Hindlimb muscle (tissue), 1 donor: ENCODE results near the gene EGFLAM. TPM values are rescaled to one million over a fixed set of nuclear protein-coding genes. Genes with fewer than 3 reads are reported as not detected.

Experiments
- DNase-seq: peaks from one replicate; pipeline ENCODE4 v3.0.0-alpha.2; 2013
- polyA plus RNA-seq: library from polyadenylated mRNA; unstranded; fragments of 120-200 nt; gene quantifications from one replicate; pipeline ENCODE4 v1.2.1, GENCODE V29; 2013; ENCODE audit not compliant: insufficient read length

Gene EGFLAM
- polyA plus RNA-seq, 1 donor: 37.6 TPM

DNA sequence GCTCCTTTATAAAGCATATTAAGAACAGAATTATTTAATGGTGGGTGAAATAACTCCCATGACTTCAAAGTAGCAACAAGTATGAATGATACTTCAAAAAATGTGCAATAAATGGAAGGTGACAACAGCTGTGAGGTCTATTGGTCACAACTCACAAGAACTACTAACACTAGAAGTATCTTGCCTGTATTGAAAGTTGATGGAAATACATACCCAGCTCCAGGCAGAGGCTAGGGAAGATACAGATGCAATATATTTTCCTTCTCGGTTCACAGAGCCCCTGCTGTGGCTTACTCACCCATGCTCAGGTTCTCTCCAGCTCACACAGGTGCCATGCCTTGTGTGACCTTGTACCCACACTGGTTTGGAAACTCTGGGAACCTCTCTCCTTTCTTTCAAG, 164.3 kb downstream of the EGFLAM start:
- DNase-seq: no peak

DNA sequence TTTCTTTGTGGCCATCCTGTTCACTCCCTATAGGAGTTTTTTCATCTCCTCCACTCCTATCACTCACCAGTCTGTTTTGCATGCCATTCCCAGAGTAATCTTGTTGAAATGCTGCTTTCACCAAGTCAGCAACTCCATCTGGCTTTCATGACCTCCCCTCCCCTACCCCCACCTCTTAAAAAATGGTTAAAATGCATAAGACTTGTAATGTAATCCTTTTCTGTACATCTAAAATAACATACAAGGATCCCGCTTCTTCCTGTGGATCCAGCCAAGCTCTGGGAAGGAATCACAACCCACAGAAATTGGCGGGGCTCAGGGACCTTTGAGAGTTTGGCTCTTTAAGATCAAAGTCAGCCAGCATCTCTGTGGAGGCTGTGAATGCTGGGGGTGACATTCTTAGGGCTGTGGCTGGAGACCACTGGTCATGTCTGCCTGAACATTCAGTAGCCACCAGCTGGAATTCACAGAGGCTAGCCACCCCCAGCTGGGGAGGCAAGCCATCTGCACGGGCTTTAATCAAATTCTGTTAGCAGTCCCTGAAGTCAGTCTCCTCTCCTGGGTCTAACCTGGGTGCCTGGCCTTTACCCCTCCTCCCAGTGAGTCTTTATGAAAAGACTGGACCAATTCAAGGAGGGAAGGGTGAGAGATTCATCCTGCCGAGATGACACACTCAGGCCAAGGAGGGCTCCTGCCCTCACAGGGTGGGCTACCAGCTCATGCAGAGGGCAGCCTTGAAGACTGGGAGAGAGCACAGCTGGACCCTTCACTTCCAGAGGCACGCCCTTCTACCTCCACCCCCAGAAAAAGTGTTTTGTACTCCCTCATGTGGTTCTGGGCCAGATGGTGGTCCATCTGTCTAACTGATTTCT, 165.2 kb downstream of the EGFLAM start:
- no peak for DNase-seq

DNA sequence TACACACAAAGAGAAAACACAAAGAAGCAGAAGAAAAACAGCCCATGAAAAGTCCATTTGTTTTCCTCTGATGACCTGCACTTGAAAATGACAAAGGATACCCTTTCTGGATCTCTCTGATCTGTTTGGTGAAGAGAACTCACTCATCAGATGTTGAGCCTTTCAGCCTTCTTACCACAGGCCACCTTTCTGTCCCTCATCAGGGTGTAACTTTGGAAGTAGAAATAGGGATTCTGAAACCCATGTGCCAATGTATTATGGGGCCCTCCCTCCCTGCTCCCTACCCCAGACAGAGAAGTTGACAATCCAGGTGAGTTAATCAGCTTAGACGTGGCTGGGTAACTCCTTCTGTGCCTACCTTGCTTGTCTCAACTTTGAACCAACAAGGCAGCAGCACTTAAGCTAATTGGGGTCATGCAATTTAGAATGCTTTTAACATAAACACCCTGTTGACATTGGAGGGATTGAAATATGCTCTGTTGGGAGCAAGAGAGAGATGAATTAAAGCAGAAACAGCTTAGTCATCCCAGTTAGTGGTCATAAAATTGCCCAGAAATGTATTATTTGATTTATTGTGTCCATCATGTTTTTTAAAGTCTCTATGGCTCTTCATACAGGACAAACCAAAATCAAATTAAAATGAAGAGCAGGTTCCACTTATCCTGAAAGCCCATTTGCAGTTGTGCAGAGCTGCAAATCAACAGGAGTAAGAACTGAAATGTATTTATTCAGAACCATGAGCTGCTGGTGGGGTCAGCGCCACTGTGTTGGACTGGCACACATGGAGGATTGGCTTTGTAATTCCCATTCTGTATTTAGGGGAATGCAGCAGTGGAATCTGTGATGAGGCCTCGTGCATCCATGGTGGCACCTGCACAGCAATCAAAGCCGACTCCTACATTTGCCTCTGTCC, 166.0 kb downstream of the EGFLAM start:
- DNase-seq: no peak

- no peak for DNase-seq
Measured at GRCh38 chr5:38426490-38426889, 168.1 kb downstream of the EGFLAM start.

GRCh38 chr5:38426986-38427950, 168.9 kb downstream of the EGFLAM start:
- no peak for DNase-seq

- no peak for DNase-seq
Measured at GRCh38 chr5:38431242-38431853, 173.0 kb downstream of the EGFLAM start.

- DNase-seq: peak; percentile 72
Measured at GRCh38 chr5:38433160-38433861, 175.0 kb downstream of the EGFLAM start.

GRCh38 chr5:38434966-38435705, 176.8 kb downstream of the EGFLAM start:
- no peak for DNase-seq

DNA sequence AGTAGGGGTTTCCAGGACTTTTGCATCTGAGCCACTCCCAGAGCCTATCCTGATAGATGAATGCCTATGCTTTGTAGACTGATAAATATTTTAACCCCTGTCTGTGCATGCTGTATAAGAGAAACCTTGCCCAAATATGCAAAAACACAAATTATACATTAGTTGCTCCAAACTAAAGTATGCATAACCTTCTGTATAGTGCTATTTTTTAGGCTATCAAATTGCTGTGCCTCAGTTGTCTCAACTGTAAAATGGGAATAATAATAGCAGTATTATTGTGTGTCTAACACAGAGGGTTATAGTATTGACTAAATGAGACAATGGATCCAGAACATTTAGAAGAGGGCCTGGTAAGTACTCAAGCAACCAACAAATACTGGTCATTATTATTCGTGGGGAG, 180.4 kb downstream of the EGFLAM start:
- no peak for DNase-seq

- DNase-seq: peak; percentile 92
Measured at GRCh38 chr5:38441453-38442246, 183.3 kb downstream of the EGFLAM start.

DNA sequence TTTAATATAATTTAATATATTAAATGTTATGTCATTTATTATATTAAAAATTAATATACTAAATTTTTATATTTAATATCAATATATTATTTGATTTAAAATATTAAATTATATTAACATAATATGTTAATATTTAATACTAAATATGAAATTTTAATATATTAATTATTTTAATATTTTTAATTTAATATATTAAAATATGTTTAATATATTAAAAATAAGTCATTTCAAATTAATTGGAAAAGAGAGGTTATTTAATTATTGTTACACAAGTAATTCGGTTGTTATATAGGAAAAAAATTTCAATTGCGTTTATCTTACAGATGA, 183.9 kb downstream of the EGFLAM start:
- no peak for DNase-seq

DNA sequence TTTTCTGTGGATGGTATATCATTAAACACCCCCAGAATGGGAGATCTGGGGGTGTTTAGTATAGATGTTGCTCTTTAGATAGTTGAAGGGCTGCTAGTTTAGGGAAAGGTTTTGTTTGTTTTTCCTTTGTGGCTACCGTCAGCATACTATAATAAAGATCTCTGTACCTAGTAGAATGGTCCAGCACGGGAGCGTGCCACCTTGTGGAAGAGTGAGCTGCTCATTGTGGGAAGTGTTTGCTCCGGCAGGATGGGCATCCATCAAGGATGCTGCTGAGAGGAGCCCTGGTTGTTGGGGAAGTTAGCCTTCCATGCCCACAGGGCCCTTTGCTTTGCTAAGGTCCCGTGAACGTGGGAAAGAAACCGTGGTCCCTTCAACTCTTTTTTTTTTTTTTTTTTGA, 185.0 kb downstream of the EGFLAM start:
- DNase-seq: no peak

GRCh38 chr5:38445374-38446028, 187.1 kb downstream of the EGFLAM start:
- no peak for DNase-seq

DNA sequence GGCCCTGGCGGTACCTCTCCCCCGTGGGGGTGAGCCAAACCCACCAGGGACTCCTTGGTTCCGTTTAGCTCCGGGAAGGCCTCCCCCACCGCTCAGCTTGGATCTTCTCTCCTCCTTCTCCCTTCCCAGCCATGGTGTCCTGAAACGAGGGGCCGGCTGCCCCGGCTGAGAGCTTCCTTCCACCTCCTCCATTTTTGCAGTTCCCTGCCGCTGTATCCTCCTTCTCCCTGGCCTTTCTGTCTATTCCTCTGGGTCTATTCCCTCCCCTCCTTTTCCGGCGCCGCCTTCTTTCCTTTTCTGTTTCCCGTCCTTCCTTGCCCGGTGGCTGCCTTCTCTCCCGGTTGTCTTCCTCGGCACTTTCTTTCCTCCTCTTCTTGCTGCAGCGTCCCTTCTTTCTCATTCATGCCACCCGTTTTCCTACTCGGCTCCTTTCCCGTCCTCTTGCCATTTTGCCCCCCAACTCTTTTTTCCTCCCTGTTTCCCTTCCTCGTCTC, 187.7 kb downstream of the EGFLAM start:
- DNase-seq: no peak

DNA sequence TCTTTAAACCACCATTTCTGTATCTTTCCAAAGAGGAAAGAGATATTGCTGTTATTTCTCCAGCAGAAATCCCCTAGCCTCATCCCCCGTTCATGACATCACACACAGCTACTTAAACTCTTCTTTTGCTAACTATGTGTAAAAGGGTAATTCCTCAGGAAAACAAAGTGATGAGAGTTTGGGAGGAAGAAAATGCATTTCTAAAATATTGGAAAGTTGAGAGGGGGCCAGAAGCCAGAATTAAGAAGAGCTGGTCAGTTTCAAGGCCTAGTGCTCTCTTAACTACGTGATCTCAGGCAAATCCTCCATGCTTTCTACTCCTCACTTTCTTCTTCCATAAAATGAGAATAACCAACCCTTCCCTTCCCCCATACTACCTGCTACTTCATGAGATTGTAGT, 188.7 kb downstream of the EGFLAM start:
- DNase-seq: no peak

DNA sequence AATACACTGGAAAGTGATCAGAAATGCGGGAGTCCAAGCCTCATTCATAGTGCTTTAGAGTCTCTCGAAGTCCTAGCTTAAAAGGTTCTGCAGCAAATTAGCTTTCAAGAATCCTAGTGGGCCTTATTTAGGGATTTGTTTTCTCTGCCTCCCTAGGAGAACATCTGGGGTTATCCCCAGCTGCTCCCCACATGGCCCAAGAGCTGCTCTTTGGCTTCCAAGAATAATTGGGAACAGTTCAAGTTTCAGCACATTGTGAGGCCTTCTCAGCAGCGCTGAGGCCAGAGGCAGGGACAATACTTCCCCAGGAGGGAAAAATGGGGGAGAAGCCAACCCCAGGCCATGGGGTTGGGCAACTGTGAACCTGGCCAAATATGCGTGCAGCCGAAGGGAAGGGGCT, 189.4 kb downstream of the EGFLAM start:
- peak; percentile 71 for DNase-seq

DNA sequence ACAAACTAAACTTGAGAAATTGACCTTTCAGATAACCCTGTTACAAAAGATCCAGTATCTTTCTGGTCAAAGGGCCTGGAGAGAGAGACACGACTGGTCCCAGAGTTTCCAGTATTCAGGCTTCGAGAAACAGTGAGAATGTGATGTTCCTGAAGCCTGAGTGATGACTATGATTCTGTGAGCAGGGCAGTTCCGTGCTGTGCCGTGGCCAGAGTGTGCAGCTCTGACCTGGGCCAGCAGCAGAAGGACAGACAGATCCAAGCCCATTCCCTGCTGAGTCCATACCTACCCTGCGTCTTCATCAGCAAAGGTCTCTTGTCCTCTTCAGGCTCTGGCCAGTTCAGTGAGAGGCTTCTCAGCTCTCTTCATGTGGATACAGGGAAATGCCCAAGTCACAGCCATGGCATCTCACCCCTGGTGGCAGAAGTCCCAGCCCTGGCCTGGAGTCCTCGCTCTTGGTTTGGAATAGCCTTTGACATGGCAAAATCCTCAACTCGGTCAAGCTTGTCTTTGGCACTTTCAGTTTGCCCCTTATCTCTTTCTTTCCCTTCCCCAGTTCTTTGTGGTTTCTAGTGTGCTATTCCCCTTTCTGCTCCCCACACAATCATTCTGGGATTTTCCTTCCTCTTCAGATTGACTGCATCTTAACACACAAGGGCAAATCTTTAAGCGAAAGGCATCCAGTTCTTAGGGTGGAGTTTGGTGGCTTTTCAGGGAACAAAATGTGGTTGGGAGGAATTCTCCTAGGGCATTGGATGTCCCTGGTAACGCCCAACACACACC, 190.4 kb downstream of the EGFLAM start:
- DNase-seq: no peak

GRCh38 chr5:38450627-38451026, 192.3 kb downstream of the EGFLAM start:
- DNase-seq: no peak
